ELF-1 (cell line): Measurements from ENCODE around the gene UCHL5.
"Not testable (repeated sequence)": the region's sequence is repeated elsewhere in the genome, so short reads cannot be mapped to it uniquely, and the experiment has no call there.

Experiments
- DNase-seq: peaks from one replicate; pipeline ENCODE4 v3.0.0-alpha.2; 2016; ENCODE audit warnings: low read depth, low spot score

Gene UCHL5

DNA sequence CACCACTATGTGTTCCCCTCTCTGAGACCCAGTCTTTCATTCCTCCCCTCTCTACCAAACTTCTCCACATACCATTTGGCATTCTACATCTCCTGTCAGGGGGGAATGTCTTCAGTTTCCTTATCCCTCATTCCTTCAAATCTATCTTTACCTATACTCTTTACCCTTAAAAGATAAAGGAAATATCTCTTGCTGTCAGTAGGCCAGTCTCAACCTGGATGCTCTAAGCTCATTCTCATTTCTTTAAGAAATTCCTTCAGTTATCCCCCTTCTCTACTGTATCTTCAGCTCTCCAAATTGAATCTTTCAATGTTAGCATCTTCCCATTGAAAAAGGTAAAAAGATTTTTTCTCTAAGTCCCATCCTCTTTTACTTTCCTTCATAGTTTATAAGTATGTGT is 6.8 kb upstream of the UCHL5 start:
- DNase-seq: no peak

DNA sequence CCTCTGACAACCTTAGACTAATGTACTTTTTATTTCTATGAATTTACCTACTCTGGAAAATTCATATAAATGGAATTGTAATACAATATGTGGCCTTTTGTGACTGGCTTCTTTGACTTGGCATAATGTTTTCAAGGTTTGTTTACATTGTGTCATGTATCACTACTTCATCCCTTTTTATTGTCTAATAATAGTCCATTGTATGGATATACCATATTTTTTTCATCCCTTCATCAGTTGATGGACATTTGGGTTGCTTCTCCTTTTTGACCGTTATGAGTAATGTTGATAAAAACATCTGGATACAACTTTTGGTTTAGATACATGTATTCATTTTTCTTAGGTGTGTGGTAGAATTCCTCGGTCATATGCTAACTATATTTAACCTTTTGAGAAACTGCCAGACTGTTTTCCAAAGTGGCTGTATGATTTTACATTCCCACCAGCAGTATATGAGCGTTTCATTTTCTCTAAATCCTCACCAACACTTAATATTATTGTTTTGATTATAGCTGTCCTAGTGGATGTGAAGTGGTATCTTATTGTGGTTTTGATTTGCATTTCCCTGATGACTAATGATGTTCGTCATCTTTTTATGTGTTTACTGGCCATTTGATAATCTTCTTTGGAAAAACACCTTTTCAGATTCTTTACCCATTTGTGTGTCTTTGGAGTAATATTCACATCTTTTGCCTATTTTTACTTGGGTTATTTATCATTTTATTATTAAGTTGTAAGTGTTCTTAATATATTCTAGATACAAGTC is 3.7 kb upstream of the UCHL5 start:
- no peak for DNase-seq

DNA sequence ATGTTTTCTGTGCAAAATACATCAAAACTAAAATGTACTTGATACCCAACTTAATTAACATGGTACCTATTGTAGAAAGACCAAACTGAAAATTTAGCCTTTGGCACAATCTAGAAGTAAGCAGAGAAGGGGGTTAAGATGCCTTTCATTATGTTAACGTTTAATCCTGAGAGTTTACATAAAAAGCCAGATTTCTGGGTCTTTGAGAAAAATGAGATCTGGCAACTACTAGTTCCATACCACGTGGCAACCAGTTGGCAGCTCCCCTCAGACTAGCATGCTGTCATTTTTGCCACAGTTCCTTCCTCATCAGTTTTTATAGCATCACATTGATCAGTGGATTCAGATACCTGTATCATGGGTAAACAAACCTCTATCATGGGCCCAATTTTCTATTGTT is 1.8 kb upstream of the UCHL5 start:
- no peak for DNase-seq

DNA sequence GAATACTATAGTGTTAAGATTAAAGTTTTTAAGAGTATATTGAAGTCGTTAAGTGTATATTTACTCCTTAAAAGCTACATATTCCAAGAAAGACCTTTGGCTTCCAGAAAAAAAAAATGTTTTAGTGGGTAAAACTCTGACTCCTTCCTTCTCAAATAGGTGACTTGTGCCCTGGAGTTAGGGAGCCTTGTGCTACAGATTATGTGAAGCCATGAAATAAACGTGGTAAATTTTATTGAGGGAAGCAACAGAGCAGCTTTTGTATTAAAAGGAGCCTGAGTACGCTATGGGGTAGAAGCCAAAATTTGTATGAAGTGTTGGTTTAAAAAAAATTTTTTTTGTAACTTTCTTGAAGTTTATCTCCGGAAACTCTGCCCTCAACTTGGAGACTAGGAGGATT is 1.2 kb upstream of the UCHL5 start:
- no peak for DNase-seq

DNA sequence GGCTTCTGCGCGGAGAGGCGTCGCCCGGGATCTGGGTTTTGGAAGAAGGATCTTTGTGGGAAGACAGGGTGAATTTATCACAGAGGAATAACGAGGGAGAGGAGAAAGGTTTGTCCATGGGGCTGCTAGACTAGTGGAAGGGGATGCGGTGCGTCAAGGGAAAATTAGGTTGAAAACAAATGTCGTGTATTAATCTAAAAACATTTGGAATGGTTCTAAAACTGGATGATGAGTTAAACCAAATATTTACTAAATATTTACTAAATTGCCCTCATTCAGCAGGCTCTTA is 899 bp upstream of the UCHL5 start:
- no peak for DNase-seq

DNA sequence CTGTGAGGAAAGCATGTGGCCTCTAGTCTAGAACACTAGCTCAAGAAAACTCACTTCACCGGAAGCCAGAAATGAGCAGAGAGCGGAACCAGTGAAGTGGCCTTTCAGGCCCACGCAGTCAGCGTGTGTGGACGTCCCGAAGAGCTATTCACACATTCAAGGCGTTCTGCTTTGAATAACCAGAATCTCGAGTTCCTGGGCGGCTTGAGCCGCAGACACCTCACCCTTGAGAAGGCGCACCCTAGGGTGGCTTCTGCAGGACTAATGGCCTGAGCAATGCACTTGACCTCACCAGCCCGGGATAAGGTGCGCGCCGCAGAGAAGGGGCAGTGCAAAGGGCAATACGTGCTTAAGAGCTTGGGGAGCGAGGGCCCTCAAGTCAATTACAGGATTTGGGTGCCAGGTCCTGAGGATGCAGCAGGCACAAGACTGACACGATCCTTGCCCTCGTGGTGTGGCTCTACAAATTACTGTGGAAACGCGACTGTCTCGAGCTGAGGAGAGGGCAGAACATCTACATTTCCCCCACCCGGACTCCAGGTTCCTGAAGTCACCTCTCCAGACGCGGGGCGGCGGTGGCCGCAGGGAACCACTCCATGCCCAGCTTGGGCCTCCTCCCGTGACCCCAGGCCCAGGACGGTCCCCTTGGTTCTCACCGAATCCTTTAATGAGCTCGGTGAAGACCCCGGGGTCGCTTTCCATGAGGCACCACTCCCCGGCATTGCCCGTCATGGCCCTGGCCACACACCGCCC is 455 bp downstream of the UCHL5 start:
- peak; percentile 59 for DNase-seq

DNA sequence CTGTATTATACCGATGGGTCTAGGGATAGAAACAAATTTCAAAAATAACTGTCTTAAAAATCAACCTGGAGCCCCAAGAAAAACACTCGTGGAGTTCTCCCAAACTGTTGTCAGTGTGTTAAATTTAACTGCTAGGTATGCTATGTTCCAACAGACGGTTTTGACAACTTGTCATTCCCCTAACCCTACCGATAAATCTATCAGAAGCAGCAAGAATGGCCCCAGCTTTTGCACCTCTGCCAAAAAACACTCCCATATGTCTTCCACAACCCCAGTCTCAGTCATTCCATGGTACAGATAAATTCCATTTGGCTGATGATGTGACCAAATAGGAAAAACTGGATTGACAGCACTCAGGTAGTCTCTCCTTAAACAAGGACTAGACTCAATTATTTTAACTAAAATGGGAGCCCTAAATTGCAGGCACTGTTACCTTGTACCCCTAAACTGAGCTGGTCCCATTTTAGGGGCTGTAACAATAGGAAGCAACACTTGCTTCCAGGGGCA is 4.9 kb downstream of the UCHL5 start:
- no peak for DNase-seq

DNA sequence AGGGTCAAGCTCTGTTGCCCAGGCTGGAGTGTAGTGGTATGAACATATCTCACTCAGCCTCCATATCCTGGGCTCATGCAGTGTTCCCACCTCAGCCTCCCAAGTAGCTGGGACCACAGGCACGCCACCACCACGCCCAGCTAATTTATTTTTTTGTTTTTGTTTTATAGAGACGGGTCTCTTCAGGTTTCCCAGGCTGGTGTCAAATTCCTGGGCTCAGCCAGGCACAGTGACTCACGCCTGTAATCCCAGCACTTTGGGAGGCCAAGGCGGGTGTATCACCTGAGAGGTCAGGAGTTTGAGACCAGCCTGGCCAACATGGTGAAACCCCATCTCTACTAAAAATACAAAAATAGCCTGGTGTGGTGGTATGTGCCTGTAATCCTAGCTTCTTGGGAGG is 10.2 kb downstream of the UCHL5 start:
- DNase-seq: not testable (repeated sequence)

DNA sequence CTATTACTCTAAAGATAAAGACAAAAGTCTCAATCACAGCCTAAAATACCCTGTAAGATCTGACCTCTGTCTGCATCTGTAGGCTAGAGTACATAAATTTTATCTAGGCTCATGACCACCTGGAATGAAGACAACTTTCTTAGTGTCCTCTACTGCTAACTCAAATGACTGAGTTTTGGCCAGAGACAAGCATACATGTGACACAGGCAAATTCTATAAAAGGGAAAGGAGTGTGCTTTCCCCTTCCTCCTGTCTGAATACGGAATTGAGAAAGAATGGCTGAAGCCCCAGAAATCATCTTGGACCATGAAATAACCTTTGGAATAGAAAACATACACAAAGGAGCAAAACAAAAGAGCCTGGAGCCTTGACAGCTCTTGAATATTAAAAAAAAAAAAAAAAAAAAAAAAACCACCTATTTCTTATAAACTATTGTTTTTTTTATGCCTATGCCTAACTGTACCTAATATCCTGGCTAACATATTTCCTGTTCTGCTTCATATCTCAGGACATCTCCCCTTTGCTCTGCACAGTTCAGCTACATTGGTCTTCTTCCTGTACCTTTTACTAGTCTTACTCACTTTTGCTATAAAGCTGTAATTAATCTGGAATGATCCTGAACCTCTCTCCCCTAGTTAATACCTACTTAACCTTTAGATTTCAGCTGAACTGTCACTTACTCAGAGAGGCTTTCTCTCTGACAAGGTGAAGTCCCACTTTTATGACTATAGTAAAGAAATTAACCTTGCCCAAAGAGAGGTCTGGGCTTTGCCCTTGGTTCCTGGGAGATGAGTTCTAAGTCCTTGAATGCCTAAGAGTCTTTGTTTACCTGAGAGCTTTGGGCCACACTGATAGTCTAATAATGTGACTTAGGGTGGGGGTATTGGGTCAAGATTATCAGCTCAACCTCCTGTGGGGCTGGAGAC is 16.1 kb downstream of the UCHL5 start:
- DNase-seq: no peak

DNA sequence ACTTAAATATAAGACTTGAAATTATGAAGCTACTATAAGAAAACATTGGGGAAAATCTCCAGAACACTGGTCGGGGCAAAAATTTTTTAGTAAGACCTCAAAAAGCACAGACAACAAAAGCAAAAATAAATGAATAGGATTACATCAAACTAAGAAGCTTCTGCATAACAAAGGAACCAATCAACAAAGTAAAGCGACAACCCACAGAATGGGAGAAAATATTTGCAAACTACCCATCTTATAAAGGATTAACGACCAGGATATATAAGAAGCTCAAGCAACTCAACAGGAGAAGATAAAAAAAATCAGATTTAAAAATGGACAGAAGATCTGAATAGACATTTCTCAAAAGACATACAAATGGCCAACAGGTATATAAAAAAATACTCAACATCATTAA is 19.1 kb downstream of the UCHL5 start:
- DNase-seq: no peak

DNA sequence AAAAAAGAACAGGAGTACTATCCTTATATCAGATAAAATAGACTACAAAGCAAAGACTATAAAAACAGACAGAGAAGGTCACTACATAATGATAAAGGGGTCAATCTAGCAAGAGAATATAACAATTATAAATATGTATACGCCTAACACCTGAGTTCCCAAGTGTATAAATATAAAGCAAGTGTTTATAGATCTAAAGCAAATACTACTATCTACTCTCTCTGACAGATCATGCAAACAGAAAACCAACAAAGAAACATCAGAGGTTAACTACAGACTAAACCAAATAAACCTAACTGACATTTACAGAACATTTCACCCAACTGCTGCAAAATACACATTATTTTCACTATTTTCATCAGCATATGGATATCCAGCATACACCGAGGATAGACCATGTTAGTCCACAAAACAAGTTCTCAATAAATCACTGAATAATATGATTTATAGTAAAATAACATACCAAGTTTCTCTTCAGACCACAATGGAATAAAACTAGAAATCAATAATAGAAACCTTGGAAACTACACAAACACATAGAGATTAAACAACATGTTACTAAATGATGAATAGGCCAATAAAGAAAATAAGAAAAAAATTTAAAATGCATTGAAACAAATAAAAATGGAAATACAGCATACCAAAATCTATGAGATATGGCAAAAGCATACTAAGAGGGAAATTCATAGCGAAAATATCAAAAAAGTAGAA is 22.7 kb downstream of the UCHL5 start:
- no peak for DNase-seq

DNA sequence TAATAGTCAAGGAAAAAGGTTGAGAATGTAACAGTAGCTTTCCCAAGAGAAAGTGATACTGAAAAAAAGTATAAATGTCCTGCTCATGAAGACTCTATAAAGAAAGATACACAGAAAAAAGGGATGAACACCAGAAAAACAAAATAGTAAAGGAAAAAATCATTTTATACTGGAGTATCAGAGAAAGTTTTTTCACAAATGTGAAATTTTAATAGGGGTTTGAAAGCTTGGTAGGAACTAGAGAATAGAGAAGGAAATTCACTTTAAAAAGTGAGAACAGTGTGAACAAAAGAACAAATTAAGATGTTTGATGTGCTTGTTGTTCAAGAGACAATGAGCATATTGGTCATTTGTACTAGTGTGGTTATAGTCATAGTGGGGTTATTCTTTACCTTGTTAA is 25.6 kb downstream of the UCHL5 start:
- no peak for DNase-seq

DNA sequence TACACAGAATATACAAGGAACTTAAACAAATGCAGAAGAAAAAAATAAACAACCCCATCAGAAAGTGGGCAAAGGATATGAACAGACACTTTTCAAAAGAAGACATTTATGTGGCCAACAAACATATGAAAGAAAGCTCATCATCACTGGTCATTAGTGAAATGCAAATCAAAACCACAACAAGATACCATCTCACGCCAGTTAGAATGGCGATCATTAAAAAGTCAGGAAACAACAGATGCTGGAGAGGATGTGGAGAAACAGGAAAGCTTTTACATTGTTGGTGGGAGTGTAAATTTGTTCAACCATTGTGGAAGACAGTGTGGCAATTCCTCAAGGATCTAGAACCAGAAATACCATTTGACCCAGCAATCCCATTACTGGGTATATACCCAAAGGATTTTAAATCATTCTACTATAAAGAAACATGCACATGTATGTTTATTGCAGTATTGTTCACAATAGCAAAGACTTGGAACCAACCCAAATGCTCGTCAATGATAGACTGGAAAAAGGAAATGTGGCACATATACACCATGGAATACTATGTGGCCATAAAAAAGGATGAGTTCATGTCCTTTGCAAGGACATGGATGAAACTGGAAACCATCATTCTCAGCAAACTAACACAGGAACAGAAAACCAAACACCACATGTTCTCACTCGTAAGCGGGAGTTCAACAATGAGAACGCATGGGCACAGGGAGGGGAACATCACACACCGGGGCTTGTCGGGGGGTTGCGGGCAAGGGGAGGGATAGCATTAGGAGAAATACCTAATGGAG is 26.3 kb downstream of the UCHL5 start:
- not testable (repeated sequence) for DNase-seq

DNA sequence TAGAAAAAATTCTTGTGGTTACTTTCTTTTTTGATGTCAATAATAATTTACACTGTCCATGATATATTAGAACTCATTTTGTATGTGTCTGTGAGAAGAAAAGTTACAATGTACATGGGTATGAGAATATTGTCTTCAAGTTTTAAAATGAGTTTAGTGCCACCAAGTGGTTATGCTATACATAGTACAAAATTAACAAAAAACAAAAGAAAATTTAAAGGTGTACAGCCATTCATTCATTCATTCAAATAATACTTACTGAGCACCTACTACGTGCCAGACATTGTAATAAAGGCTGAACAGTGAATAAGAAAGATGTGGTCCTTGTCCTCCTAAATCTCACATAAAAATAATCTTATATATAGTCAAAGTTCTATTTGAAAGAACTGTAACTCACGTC is 27.7 kb downstream of the UCHL5 start:
- DNase-seq: no peak

DNA sequence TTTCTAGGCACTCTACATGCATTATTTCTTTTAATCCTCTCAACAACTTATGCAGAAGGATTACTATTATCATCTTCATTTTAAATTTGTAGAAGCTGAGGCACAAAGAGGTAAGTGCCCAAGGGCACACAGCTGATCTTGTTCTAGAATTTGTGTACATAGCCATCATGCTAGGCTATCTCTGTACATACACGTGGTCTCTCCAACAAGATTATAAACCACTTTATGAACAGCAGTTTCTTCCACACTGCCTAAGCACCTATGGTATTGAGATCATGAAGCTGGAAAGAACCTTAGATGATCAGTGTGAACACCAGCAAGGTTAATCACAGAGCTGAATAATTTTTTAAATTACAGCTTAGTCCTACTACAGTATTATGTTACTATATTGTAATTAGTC is 28.9 kb downstream of the UCHL5 start:
- DNase-seq: no peak

DNA sequence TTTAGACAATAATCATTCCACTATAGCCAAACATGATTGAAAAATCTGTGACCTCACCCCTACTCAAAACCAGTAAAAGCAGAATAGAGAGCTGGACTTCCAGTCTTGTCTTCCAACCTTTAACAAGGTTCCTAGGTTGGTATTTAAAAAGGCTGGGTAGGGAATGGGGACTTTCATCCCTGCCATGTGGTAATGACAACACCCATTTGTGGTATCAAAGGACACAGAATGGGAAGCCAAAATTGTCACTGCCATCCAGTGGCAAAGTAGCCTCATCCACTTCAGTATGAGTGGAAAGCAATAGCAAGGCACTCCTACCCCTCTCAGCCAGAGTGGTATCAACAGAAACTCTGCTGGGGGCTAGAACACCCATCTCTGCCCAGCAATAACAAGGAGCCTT is 33.9 kb downstream of the UCHL5 start:
- DNase-seq: no peak

DNA sequence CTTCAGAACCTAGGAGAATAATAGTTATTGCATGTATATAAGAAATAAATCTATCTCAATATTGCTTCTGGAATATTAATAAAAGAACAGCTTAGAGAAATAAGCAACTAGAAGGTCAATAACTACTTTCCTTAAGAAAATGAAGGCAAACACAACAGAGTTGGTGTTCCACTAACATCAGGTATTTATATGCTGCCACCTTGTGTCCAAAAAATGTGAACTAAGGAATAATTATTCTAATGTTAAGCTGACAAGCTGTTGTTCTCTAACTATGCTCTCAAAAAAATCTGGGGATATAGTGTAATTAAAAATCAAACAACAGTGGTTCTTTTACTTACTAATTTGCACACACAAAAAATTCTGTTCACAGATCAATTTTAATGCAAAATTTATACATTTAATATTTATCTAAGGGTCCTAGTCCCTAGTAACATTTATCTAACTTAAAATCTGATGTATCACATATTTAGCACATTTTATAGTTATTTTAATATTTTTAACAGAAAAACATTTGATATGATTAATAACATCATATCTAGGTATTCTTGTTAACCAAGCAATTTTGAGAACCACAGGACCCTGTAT is 39.6 kb downstream of the UCHL5 start:
- no peak for DNase-seq

DNA sequence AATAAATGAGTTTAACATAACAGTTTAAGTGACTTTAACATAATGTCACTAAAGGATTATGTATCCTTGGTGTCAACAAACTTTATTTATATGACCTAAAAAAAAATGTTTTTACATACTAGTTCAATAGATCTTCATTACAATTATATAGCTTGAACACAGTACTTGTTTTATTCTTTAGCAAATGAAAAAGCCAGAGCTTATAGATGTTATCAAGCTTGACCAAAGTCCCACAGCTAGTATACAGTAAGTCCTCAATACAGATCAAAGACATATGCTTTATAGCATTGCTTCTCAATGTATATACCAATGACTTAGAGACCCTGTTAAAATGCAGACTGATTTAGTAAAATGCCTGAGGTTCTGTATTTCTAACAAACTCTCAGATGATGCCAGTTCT is 42.4 kb downstream of the UCHL5 start:
- DNase-seq: no peak

DNA sequence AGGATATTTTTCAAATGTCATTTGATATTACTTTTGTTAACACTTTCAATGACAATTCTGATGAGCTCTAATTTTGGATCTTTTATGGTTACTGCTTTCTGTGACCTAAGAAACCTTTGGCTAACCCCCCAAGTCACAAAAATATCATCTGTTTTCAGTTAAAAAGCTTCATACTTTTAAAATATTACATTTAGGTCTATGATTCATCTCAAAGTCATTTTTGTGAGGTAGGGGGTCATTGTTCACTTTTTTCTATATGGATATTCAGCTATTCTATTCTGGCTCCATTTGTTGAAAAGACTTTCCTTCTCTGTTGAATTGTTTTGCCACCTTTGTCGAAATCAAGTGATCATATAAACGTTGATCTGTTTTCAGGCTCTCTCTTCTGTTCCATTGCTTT is 44.8 kb downstream of the UCHL5 start:
- no peak for DNase-seq

DNA sequence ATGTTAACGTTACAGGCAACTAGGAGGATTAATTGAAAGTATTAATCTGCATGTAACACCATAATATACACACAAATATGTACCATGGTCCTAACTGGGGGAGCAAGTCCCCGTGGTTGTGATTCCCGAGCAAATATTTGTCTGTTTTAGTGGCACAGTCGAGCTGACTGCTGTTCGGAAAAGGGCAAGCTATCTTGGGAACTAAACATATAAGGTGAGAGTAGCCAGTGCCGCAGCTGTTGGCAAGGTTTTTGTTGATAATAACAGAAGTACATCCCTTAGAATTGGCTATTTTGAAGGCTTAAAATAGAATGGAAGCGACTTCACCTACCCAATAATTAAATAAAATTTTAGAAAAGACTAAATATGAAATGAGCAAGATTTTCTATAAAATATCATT is 45.5 kb downstream of the UCHL5 start:
- no peak for DNase-seq

DNA sequence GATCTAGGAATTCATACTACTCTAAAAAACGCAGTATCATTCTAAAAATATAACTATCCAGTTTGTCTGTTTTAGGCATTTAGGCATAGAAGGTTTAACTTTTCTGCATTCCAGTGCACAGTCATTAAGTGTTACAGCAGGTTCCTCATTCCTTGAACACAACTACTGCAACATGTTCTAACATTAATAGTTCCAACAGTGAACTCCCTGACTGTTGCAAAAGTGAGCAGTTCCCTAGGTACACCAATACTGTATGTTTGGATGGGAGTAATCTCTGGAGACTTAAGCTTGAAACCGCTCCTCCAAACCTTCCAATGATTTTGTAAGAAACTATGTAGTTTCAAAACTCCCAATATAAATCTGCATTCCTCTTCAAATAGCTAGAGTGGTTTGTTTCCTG is 46.2 kb downstream of the UCHL5 start:
- DNase-seq: no peak
